HG02973 (cell line): ENCODE measurements around the gene LPCAT1.

Experiments used
- ATAC-seq: cut with Tn5 transposase; IDR thresholded peaks from one replicate; pipeline ENCODE4 v1.9.1; 2021; ENCODE audit warnings: moderate library complexity; ENCODE audit not compliant: unreplicated experiment

The LPCAT1 gene

GRCh38 chr5:1498623-1499416 is 24.9 kb downstream of the LPCAT1 start:
- ATAC-seq, result peak; percentile 41

GRCh38 chr5:1497795-1498622 is 25.8 kb downstream of the LPCAT1 start:
- ATAC-seq, result peak; percentile 18

- ATAC-seq, result peak; percentile 26
These were observed 26.4 kb downstream of the LPCAT1 start for GRCh38 chr5:1497242-1497777.

- ATAC-seq, result no peak
These were observed 28.2 kb downstream of the LPCAT1 start for GRCh38 chr5:1495525-1495897.

GRCh38 chr5:1494780-1495524 is 28.8 kb downstream of the LPCAT1 start:
- no peak for ATAC-seq

- ATAC-seq, result no peak
These were observed 29.8 kb downstream of the LPCAT1 start for GRCh38 chr5:1493941-1494340.

GRCh38 chr5:1493413-1493812 is 30.3 kb downstream of the LPCAT1 start:
- ATAC-seq, result no peak

GRCh38 chr5:1492757-1493156 is 31.0 kb downstream of the LPCAT1 start:
- ATAC-seq, result no peak

GRCh38 chr5:1490376-1490775 is 33.4 kb downstream of the LPCAT1 start:
- no peak for ATAC-seq

- no peak for ATAC-seq
These were observed 34.0 kb downstream of the LPCAT1 start for GRCh38 chr5:1489754-1490153.

- ATAC-seq, result peak; percentile 54
These were observed 34.7 kb downstream of the LPCAT1 start for GRCh38 chr5:1488882-1489680.

- ATAC-seq, result no peak
These were observed 36.5 kb downstream of the LPCAT1 start for GRCh38 chr5:1487079-1487764.

- ATAC-seq, result no peak
These were observed 37.5 kb downstream of the LPCAT1 start for GRCh38 chr5:1486271-1486670.

- no peak for ATAC-seq
These were observed 38.1 kb downstream of the LPCAT1 start for GRCh38 chr5:1485579-1486118.

- peak; percentile 43 for ATAC-seq
These were observed 38.8 kb downstream of the LPCAT1 start for GRCh38 chr5:1484730-1485578.

- no peak for ATAC-seq
These were observed 39.7 kb downstream of the LPCAT1 start for GRCh38 chr5:1483856-1484729.

- ATAC-seq, result no peak
These were observed 40.7 kb downstream of the LPCAT1 start for GRCh38 chr5:1483064-1483463.

GRCh38 chr5:1481959-1482331 is 41.8 kb downstream of the LPCAT1 start:
- ATAC-seq, result no peak
